Hematopoietic multipotent progenitor cell treated with erythropoietin and hydrocortisone succinate and interleukin-3 and kit ligand, for 17 days (in vitro differentiated cells): ENCODE results near the gene UCHL5.

Experiments used
- DNase-seq: peaks from one replicate; pipeline ENCODE4 v3.0.0-alpha.2; 2015; ENCODE audit warnings: low spot score

The UCHL5 gene

DNA sequence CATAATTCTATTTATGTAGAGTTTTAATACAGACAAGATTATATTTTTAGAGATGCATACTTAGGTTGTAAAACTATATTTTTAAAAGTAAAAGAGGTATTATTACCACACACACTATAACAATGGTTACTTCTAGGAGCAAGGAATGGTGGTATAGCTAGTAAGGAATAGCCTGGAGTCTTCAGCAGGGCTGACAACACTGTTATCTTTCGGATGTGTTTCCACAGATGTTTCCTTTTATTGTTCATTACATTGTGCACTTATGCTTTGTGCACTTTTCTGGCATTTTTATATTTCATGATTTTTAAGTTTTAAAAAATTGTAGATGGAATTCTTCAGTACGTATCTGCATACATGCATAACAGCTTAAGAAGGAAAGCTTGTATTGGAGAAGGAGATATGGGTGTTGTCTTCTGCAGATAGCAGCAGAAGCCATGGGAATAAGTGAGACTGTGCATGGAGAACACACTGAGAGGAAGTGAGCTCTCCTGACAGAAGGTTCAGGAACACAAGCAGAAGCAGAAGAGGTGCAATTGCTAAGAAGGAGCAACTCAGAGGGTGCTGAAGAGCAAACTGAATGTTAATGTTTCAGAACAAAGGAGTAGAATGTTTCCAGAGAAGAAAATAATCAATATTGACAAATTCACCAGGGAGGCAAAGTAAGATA, 91.8 kb downstream of the UCHL5 start:
- DNase-seq: no peak

DNA sequence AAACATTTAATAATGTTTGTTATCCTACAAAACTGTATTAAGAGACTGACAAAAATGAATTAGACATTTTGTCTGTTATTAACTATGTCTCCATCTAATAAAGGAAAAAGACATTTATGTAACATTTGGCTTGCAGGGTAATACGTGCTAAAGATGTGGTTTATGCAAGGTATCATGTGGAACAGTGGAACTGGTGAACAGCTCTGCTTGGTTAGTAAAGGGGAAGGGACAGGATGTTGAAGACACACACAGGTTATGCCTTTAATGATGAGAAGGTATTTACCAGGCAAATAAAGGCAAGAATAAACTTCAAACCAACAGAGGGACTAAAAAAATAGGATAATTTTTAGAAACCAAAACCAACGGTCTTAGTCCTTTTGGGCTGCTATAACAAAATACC, 93.1 kb downstream of the UCHL5 start:
- no peak for DNase-seq

DNA sequence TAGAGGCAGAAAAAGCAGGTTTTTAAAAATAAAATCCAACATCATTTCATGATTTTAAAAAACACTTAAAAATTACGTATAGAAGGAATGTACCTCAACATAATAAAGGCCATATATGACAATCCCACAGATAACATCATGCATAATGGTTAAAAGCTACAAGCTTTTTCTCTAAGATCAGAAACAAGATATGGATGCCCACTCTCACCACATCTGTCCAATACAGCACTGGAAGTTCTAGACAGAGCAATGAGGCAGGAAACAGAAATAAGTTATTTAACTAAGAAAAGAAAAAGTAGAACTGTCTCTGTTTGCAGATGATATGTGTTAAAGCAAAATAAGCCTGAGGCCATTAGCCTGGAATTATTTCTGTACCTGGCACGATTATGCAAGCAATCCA, 96.3 kb downstream of the UCHL5 start:
- DNase-seq: no peak
